ENCODE measurements around the gene DDX28.

The DDX28 gene

GRCh38 chr16:68061396-68061795, 38.4 kb upstream of the DDX28 start:
- no peak for TF ChIP-seq CTCF (conservative IDR thresholded peaks at IDR 0.05; ENCODE audit: low read depth, low read length)
- H3K4me3 ChIP-seq (ENCODE audit: low read depth, low read length) = no peak overlapping the region
- DNase-seq (ENCODE audit: low read depth) = no peak

- no peak overlapping the region for H3K4me3 ChIP-seq (ENCODE audit: low read depth, low read length)
- no peak for TF ChIP-seq CTCF (conservative IDR thresholded peaks at IDR 0.05; ENCODE audit: low read depth, low read length)
- no peak for DNase-seq (ENCODE audit: low read depth)
Observed at GRCh38 chr16:68059804-68060203, 36.8 kb upstream of the DDX28 start.

GRCh38 chr16:68055395-68055794, 32.4 kb upstream of the DDX28 start:
- no peak for TF ChIP-seq CTCF (conservative IDR thresholded peaks at IDR 0.05; ENCODE audit: low read depth, low read length)
- no peak for DNase-seq (ENCODE audit: low read depth)
- no peak overlapping the region for H3K4me3 ChIP-seq (ENCODE audit: low read depth, low read length)

GRCh38 chr16:68049449-68049848, 26.4 kb upstream of the DDX28 start:
- DNase-seq (ENCODE audit: low read depth) = no peak
- H3K4me3 ChIP-seq (ENCODE audit: low read depth, low read length) = no peak overlapping the region
- no peak for TF ChIP-seq CTCF (conservative IDR thresholded peaks at IDR 0.05; ENCODE audit: low read depth, low read length)

- H3K4me3 ChIP-seq (ENCODE audit: low read depth, low read length) = no peak overlapping the region
- no peak for DNase-seq (ENCODE audit: low read depth)
- TF ChIP-seq CTCF (conservative IDR thresholded peaks at IDR 0.05; ENCODE audit: low read depth, low read length) = no peak
Observed at GRCh38 chr16:68047987-68048386, 25.0 kb upstream of the DDX28 start.

GRCh38 chr16:68046106-68046505, 23.1 kb upstream of the DDX28 start:
- no peak overlapping the region for H3K4me3 ChIP-seq (ENCODE audit: low read depth, low read length)
- DNase-seq (ENCODE audit: low read depth) = no peak
- no peak for TF ChIP-seq CTCF (conservative IDR thresholded peaks at IDR 0.05; ENCODE audit: low read depth, low read length)

- H3K4me3 ChIP-seq (ENCODE audit: low read depth, low read length) = no peak overlapping the region
- no peak for TF ChIP-seq CTCF (conservative IDR thresholded peaks at IDR 0.05; ENCODE audit: low read depth, low read length)
- no peak for DNase-seq (ENCODE audit: low read depth)
Observed at GRCh38 chr16:68041783-68042182, 18.8 kb upstream of the DDX28 start.
